SK-N-SH treated with all-trans-retinoic acid at 6 μM for 48 hours (cell line): ENCODE data around the gene ARPC5L.
"Not testable (repeated sequence)": the region's sequence is repeated elsewhere in the genome, so short reads cannot be mapped to it uniquely, and the experiment has no call there.

Experiments
- ATAC-seq: fragments of 200-7000 bp; cut with Tn5 transposase; 3 replicates; pipeline ENCODE4 v1.9.1; 2020; ENCODE audit warnings: mild to moderate bottlenecking, moderate library complexity
- ARNTL ChIP-seq: fragments of 450-650 bp; formaldehyde crosslinking; IDR thresholded peaks from 2 replicates; pipeline ENCODE4 v1.5.0; 2020; ENCODE audit warnings: low read depth, mild to moderate bottlenecking, moderate library complexity, borderline replicate concordance
- BACH2 ChIP-seq: fragments of 250-450 bp; sonication (Bioruptor Pico); IDR thresholded peaks from 2 replicates; pipeline ENCODE4 v1.9.0; 2021; ENCODE audit warnings: mild to moderate bottlenecking, borderline replicate concordance
- CREB5 ChIP-seq: fragments of 250-450 bp; sonication (Bioruptor Pico); IDR thresholded peaks from 2 replicates; pipeline ENCODE4 v1.5.1; 2020; ENCODE audit warnings: low read depth, mild to moderate bottlenecking, moderate library complexity
- CSDC2 ChIP-seq: fragments of 250-450 bp; sonication (Bioruptor Pico); IDR thresholded peaks from 2 replicates; pipeline ENCODE4 v1.5.0; 2020; ENCODE audit warnings: mild to moderate bottlenecking, moderate library complexity
- CSRNP3 ChIP-seq: fragments of 250-450 bp; sonication (Bioruptor Pico); IDR thresholded peaks from 2 replicates; pipeline ENCODE4 v1.5.1; 2021; ENCODE audit warnings: mild to moderate bottlenecking, moderate library complexity
- ESRRG ChIP-seq: fragments of 250-450 bp; sonication (Bioruptor Pico); IDR thresholded peaks from 2 replicates; pipeline ENCODE4 v1.6.1; 2021; ENCODE audit warnings: mild to moderate bottlenecking
- ISL1 ChIP-seq: fragments of 250-450 bp; sonication (Bioruptor Pico); IDR thresholded peaks from 2 replicates; pipeline ENCODE4 v2.1.2; 2022; ENCODE audit warnings: mild to moderate bottlenecking, moderate library complexity
- PATZ1 ChIP-seq: fragments of 250-450 bp; sonication (Bioruptor Pico); IDR thresholded peaks from 2 replicates; pipeline ENCODE4 v1.8.0; 2020; ENCODE audit warnings: mild to moderate bottlenecking, moderate library complexity, borderline replicate concordance
- PPARA ChIP-seq: fragments of 250-450 bp; sonication (Bioruptor Pico); IDR thresholded peaks from 2 replicates; pipeline ENCODE4 v1.5.0; 2020; ENCODE audit warnings: mild to moderate bottlenecking, borderline replicate concordance
- RARB ChIP-seq: fragments of 250-450 bp; sonication (Bioruptor Pico); IDR thresholded peaks from 2 replicates; pipeline ENCODE4 v1.8.0; 2021; ENCODE audit warnings: mild to moderate bottlenecking, moderate library complexity
- TOX ChIP-seq: fragments of 250-450 bp; sonication (Bioruptor Pico); IDR thresholded peaks from 2 replicates; pipeline ENCODE4 v1.8.0; 2021; ENCODE audit warnings: mild to moderate bottlenecking, moderate library complexity, borderline replicate concordance
- TSHZ2 ChIP-seq: fragments of 250-450 bp; sonication (Bioruptor Pico); IDR thresholded peaks from 2 replicates; pipeline ENCODE4 v1.5.0; 2020; ENCODE audit warnings: mild to moderate bottlenecking, moderate library complexity
- ZC3H10 ChIP-seq: fragments of 250-450 bp; sonication (Bioruptor Pico); IDR thresholded peaks from 2 replicates; pipeline ENCODE4 v1.5.1; 2021; ENCODE audit warnings: mild to moderate bottlenecking, moderate library complexity
- ZNF565 ChIP-seq: fragments of 450-650 bp; formaldehyde crosslinking; conservative IDR thresholded peaks from 2 replicates; pipeline ENCODE4 v1.5.0; 2020; ENCODE audit warnings: low read depth, mild to moderate bottlenecking, moderate library complexity
- ZNF8 ChIP-seq: fragments of 450-650 bp; formaldehyde crosslinking; IDR thresholded peaks from 2 replicates; pipeline ENCODE4 v1.5.0; 2020; ENCODE audit warnings: mild to moderate bottlenecking, moderate library complexity

Gene ARPC5L

GRCh38 chr9:124831642-124832364, 30.1 kb upstream of the ARPC5L start (continued):
- TF ChIP-seq CREB5 (CRISPR knock-in tag), result no peak

- TF ChIP-seq RARB (CRISPR knock-in tag), result no peak
- peak; percentile 21 for ATAC-seq
Measured at GRCh38 chr9:124834591-124834990, 27.3 kb upstream of the ARPC5L start.

- TF ChIP-seq ZNF565 (CRISPR knock-in tag), result no peak
- ATAC-seq, result peak; percentile 65
Measured at GRCh38 chr9:124835026-124835557, 26.8 kb upstream of the ARPC5L start.

GRCh38 chr9:124838132-124838531, 23.8 kb upstream of the ARPC5L start:
- not testable (repeated sequence) for ATAC-seq

GRCh38 chr9:124838567-124839275, 23.2 kb upstream of the ARPC5L start:
- not testable (repeated sequence) for ATAC-seq

GRCh38 chr9:124839612-124840299, 22.2 kb upstream of the ARPC5L start:
- TF ChIP-seq RARB (CRISPR knock-in tag) (no peak), BACH2 (CRISPR knock-in tag) (no peak), ARNTL (CRISPR knock-in tag) (no peak), ISL1 (no peak), CSRNP3 (CRISPR knock-in tag) (no peak), ESRRG (CRISPR knock-in tag) (no peak), CREB5 (CRISPR knock-in tag) (no peak), TSHZ2 (CRISPR knock-in tag) (no peak), CSDC2 (CRISPR knock-in tag) (no peak), PATZ1 (CRISPR knock-in tag) (no peak), ZNF565 (CRISPR knock-in tag) (no peak), TOX (CRISPR knock-in tag) (no peak), ZC3H10 (CRISPR knock-in tag) (no peak), PPARA (CRISPR knock-in tag) (no peak), ZNF8 (CRISPR knock-in tag) (no peak)
- ATAC-seq, result peak; percentile 67
